ENCODE data around the gene G6PD. TPM values are rescaled to one million over a fixed set of nuclear protein-coding genes. Genes with fewer than 3 reads are reported as not detected.

Gene G6PD
- total RNA-seq, 1 experiment from 2014 or later: 72.8 TPM

DNA sequence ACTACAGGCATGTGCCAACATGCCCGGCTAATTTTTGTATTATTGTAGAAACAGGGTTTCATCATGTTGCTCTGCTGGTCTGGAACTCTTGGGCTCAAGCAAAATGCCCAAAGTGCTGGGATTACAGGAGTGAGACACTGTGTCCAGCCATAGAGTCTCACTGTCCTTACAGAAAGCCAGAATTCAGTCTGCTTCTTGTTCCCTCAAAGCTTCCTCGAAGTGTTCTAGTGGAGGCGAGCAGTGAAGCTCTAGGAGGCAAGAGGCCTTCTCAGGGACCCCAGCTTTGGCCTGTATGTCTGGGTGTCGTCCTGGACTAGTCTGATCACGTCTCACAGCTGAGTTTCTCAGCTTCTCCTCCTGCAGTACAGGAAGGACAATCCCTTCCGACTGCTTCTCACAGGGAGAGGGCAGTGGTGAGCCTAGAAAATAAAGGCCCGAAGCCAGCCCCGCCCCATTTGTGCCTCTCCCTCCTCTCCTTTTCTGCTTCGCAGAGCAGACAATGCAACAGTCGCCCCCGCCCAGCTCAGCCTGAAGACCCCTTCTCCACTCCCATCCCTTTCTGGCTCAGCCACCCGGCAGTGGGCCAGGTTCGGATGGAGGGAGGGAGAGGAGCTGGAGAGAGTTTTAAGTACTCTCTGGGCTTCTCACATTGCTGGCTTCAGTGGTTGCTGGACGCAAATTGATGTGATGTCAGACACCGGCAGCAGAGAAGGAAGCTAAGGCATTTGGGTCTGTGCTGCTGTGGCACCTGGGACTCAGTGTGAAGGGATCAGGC lies 19.6 kb downstream of the G6PD start (continued):
- TF ChIP-seq, protein P1, sequence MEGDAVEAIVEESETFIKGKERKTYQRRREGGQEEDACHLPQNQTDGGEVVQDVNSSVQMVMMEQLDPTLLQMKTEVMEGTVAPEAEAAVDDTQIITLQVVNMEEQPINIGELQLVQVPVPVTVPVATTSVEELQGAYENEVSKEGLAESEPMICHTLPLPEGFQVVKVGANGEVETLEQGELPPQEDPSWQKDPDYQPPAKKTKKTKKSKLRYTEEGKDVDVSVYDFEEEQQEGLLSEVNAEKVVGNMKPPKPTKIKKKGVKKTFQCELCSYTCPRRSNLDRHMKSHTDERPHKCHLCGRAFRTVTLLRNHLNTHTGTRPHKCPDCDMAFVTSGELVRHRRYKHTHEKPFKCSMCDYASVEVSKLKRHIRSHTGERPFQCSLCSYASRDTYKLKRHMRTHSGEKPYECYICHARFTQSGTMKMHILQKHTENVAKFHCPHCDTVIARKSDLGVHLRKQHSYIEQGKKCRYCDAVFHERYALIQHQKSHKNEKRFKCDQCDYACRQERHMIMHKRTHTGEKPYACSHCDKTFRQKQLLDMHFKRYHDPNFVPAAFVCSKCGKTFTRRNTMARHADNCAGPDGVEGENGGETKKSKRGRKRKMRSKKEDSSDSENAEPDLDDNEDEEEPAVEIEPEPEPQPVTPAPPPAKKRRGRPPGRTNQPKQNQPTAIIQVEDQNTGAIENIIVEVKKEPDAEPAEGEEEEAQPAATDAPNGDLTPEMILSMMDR (IDR thresholded peaks at IDR 0.05): no peak
- TF ChIP-seq GTF2I (CRISPR knock-in tag; conservative IDR thresholded peaks at IDR 0.05) (no peak), CBFB (CRISPR knock-in tag; IDR thresholded peaks at IDR 0.05; ENCODE audit: low read depth) (no peak), ZNF425 (CRISPR knock-in tag; conservative IDR thresholded peaks at IDR 0.05) (no peak), ZNF423 (CRISPR knock-in tag; IDR thresholded peaks at IDR 0.05) (no peak), TEAD1 (CRISPR knock-in tag; IDR thresholded peaks at IDR 0.05) (no peak), FOXJ3 (CRISPR knock-in tag; IDR thresholded peaks at IDR 0.05; ENCODE audit: borderline replicate concordance) (no peak), TEAD4 (CRISPR knock-in tag; IDR thresholded peaks at IDR 0.05) (no peak), PREB (CRISPR knock-in tag; IDR thresholded peaks at IDR 0.05; ENCODE audit: borderline replicate concordance) (no peak), ELF4 (CRISPR knock-in tag; IDR thresholded peaks at IDR 0.05; ENCODE audit: low read depth) (no peak)
- TF ChIP-seq, protein P2, sequence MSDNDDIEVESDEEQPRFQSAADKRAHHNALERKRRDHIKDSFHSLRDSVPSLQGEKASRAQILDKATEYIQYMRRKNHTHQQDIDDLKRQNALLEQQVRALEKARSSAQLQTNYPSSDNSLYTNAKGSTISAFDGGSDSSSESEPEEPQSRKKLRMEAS (CRISPR knock-in tag; IDR thresholded peaks at IDR 0.05): no peak
- TF ChIP-seq, protein P3, sequence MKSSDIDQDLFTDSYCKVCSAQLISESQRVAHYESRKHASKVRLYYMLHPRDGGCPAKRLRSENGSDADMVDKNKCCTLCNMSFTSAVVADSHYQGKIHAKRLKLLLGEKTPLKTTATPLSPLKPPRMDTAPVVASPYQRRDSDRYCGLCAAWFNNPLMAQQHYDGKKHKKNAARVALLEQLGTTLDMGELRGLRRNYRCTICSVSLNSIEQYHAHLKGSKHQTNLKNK (CRISPR knock-in tag; IDR thresholded peaks at IDR 0.05): no peak

- no peak overlapping the region for H3K27ac Mint-ChIP-seq
- no peak for ATAC-seq
These were observed 20.8 kb downstream of the G6PD start for GRCh38 chrX:154525606-154526490.

More at GRCh38 chrX:154525606-154526490, 20.8 kb downstream of the G6PD start:
- CTCF ChIA-PET: interaction anchor here (1.8 kb wide), 1 partner anchor 35 kb away, joined by 14 read pairs; the partner anchor contains the start of gene SLC10A3
- Mint-ChIP-seq H3K4me3 (no peak overlapping the region), H3K9me3 (no peaks in the 10 kb centered on the region), H3K4me1 (peaks cover 10% of the 10 kb centered on the region; the same call in 1 of the 2 replicates), H3K27me3 (ENCODE audit: low read depth) (peaks cover 54% of the 10 kb centered on the region), H3K36me3 (0 out of 2 replicates have a peak, but pooled peaks cover under 1% of the 10 kb centered on the region)
- TF ChIP-seq ATF2 (CRISPR knock-in tag; IDR thresholded peaks at IDR 0.05; ENCODE audit: borderline replicate concordance, low read depth): no peak
- TF ChIP-seq HMGA2 (CRISPR knock-in tag; IDR thresholded peaks at IDR 0.05): no peak
- TF ChIP-seq NFYB (CRISPR knock-in tag; conservative IDR thresholded peaks at IDR 0.05; ENCODE audit: low read depth): no peak
- TF ChIP-seq ELF4 (CRISPR knock-in tag; IDR thresholded peaks at IDR 0.05; ENCODE audit: low read depth): no peak
- POLR2A ChIA-PET: interaction anchor here (0.5 kb wide), 1 partner anchor 15 kb away, joined by 3 read pairs; no protein-coding TSS in a partner anchor
- no peak for DNase-seq (ENCODE audit: low spot score)
